K562 treated with DMSO at 1 percent for 12 hours (cell line): ENCODE results near the gene METTL26. TPM values are rescaled to one million over a fixed set of nuclear protein-coding genes. Genes with fewer than 3 reads are reported as not detected.

ENCODE experiments used
- total RNA-seq: library from RNA; unstranded; fragments of 300-600 nt; gene quantifications from 2 replicates; pipeline ENCODE4 v1.2.3, GENCODE V29; 2022; ENCODE audit not compliant: insufficient read depth

The METTL26 gene
- 95.4 and 142 TPM in 2 replicates for total RNA-seq

GRCh38 chr16:636206-637080 is at the start of gene METTL26:
Gene METTL26 (minus strand): TSS chr16:636305. CDS start chr16:636290, 15 bp downstream.

GRCh38 chr16:684071-684794 is 48.1 kb upstream of the METTL26 start, which contains the start of gene JMJD8:
Gene JMJD8 (minus strand): TSS chr16:684334. CDS start chr16:684319, 15 bp downstream.

DNA sequence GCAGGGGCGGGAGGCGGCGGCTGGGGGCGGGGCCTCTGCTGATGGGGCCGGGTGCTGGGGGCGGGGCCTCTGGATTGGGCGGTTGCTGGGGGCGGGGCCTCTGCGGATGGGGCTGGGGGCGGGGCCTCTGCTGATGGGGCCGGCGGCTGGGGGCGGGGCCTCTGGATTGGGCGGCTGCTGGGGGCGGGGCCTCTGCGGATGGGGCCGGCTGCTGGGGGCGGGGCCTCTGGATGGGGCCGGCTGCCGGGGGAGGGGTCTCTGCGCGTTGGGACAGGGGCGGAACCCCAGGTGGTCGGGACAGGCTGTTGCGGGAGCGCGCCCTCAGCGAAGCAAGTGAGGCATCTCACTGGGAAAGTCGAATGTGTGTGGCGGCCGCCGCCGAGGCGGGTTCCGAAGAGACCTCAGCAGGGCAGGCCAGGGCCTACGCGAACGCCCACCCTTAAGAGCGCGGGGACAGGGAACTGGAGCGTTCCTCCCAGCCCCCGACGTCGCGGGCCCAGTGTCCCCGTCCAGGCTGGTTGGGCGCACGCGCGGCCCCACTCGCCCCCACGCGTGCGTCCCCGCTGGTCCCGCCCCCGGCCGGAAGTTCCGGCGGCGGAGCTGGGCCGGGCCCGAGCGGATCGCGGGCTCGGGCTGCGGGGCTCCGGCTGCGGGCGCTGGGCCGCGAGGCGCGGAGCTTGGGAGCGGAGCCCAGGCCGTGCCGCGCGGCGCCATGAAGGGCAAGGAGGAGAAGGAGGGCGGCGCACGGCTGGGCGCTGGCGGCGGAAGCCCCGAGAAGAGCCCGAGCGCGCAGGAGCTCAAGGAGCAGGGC is 43.9 kb upstream of the METTL26 start, which contains the start of gene STUB1:
TSS of gene STUB1 (plus strand) at position 597 of the 811 bp plus-strand sequence. CDS start at position 713, 116 bp downstream.

GRCh38 chr16:674968-675883 is 39.1 kb upstream of the METTL26 start, which contains the start of gene RHBDL1:
Gene RHBDL1 (plus strand): TSS chr16:675671. CDS start chr16:675791, 120 bp downstream.

DNA sequence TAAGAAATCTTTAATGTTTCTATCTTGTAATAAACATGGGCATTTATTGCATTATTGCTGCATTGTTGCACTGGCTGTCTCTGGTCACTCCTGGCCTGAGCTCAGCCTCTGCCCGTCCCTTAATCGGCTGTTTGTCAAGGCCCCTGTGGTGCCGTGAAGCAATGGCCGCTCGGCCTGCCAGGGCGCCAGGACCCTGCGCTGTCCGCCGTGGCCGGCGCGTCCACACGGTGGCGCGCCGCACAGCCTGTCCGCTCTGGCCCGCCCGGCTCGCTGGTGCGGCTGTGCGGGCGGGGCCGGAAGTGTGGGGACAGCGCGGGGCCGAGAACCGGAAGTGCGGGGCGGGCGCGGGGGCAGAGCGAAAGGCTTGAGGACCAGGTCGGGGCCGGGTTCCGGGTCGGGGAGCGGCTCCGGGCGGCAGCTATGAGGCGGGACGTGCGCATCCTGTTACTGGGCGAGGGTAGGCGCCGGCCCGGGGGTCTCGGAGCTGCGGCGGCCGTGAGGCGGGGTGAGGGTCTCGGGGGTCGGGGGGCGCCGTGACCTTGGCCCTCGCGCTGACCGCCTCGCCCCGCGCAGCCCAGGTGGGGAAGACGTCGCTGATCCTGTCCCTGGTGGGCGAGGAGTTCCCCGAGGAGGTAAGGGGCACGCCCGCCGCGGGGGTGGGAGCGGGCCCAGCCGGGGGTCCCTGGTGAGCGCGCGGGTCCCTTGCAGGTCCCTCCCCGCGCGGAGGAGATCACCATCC is 31.8 kb upstream of the METTL26 start, which contains the start of gene RHOT2:
TSS of gene RHOT2 (plus strand) at position 353 of the 739 bp plus-strand sequence. CDS start at position 421, 68 bp downstream.

DNA sequence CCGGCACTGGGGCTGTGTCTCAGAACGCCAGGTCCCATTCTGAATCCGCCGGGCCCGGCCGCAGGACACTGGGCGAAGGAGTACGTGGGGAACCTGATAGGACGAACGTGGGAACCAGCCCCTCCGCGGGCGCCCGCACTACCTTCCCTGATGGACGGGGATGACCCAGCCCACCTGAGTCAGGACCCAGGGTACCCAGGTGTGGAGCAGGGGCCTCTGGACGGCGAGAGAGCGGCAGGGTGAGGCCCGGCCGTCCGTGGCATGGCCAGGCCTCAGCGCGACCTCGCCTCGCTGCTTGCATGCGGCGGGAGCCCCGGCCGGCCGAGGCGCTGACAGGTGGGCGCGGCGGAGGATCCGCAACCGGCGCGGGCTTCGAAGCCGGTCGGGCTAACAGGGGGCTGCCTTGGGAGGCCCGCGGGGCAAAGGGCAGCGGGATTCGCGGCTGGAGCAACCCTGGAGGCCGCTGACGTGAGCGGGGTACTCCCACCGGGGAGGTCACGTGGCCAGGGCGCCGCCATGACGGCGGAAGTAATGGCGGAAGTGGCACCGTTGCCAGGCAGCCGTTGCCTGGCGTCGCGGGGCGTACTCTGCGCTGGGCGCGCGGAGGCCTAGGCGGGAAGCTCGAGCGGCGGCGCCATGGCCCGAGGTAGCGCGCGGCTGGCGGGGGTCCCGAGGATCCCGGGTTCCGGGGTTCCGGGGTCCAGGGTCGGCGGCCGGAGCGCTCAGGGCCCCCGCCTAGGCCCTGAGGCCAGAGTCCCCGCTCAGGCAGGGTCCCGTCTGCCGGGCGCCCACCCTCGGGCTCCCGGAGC is 12.9 kb upstream of the METTL26 start, which contains the start of gene WDR90:
TSS of gene WDR90 (plus strand) at position 585 of the 809 bp plus-strand sequence. CDS start at position 637, 52 bp downstream.

GRCh38 chr16:641326-642188 is 5.5 kb upstream of the METTL26 start, which contains the start of gene MCRIP2:
Gene MCRIP2 (plus strand): TSS chr16:641828. CDS start chr16:641992, 164 bp downstream.

GRCh38 chr16:630815-631405 is 5.2 kb downstream of the METTL26 start, which contains the start of gene WFIKKN1:
Gene WFIKKN1 (plus strand): TSS chr16:630985. CDS start chr16:631254, 269 bp downstream.

GRCh38 chr16:589658-590187 is 46.4 kb downstream of the METTL26 start, which contains the start of gene RAB40C:
Gene RAB40C (plus strand): TSS chr16:590066. CDS start chr16:590292, 226 bp downstream.

Other genes with a start within 250 kb of the METTL26 start
- gene NME4, start 239.1 kb downstream of the METTL26 start, total RNA-seq: 138 and 154 TPM in 2 replicates
- 36.2 and 36.4 TPM in 2 replicates for gene DECR2, start 234.4 kb downstream of the METTL26 start, total RNA-seq
- gene RAB11FIP3, start 210.7 kb downstream of the METTL26 start, total RNA-seq: 10.5 and 18.8 TPM in 2 replicates
- gene CAPN15, start 108.6 kb downstream of the METTL26 start, total RNA-seq: 40.3 and 60.1 TPM in 2 replicates
- not detected in 2 replicates for gene PRR35, start 75.9 kb downstream of the METTL26 start, total RNA-seq
- 8.4 and 8.5 TPM in 2 replicates for gene NHLRC4, start 69.3 kb downstream of the METTL26 start, total RNA-seq
- 31.0 and 43.5 TPM in 2 replicates for gene PIGQ, start 66.3 kb downstream of the METTL26 start, total RNA-seq
- 26.5 and 38.7 TPM in 2 replicates for gene RAB40C, start 46.2 kb downstream of the METTL26 start, total RNA-seq
- 10.4 and 11.0 TPM in 2 replicates for gene WFIKKN1, start 5.3 kb downstream of the METTL26 start, total RNA-seq
- 62.3 and 95.4 TPM in 2 replicates for gene MCRIP2, start 5.5 kb upstream of the METTL26 start, total RNA-seq
- gene WDR90, start 13.1 kb upstream of the METTL26 start, total RNA-seq: 3.2 and 3.7 TPM in 2 replicates
- gene RHOT2, start 31.8 kb upstream of the METTL26 start, total RNA-seq: 131 and 154 TPM in 2 replicates
- 2.5 and 4.9 TPM in 2 replicates for gene RHBDL1, start 39.4 kb upstream of the METTL26 start, total RNA-seq
- gene STUB1, start 44.1 kb upstream of the METTL26 start, total RNA-seq: 108 and 141 TPM in 2 replicates
- gene JMJD8, start 48.0 kb upstream of the METTL26 start, total RNA-seq: 60.7 and 81.8 TPM in 2 replicates
- gene WDR24, start 54.1 kb upstream of the METTL26 start, total RNA-seq: 21.7 and 24.9 TPM in 2 replicates
- gene FBXL16, start 69.5 kb upstream of the METTL26 start, total RNA-seq: 2.5 and 3.3 TPM in 2 replicates
- gene METRN, start 78.8 kb upstream of the METTL26 start, total RNA-seq: 38.5 and 41.4 TPM in 2 replicates
- gene ANTKMT, start 84.8 kb upstream of the METTL26 start, total RNA-seq: 53.9 and 76.5 TPM in 2 replicates
- gene CCDC78, start 90.1 kb upstream of the METTL26 start, total RNA-seq: 1.7 and 2.0 TPM in 2 replicates
- 15.9 and 18.7 TPM in 2 replicates for gene HAGHL, start 90.8 kb upstream of the METTL26 start, total RNA-seq
- 33.1 and 44.1 TPM in 2 replicates for gene CIAO3, start 104.7 kb upstream of the METTL26 start, total RNA-seq
- not detected in 2 replicates for gene MSLN, start 124.4 kb upstream of the METTL26 start, total RNA-seq
- gene RPUSD1, start 152.1 kb upstream of the METTL26 start, total RNA-seq: 40.4 and 44.0 TPM in 2 replicates
- gene CHTF18, start 152.3 kb upstream of the METTL26 start, total RNA-seq: 28.6 and 57.6 TPM in 2 replicates
- not detected in 2 replicates for gene GNG13, start 164.4 kb upstream of the METTL26 start, total RNA-seq